Measurements from ENCODE around the gene GSTM5. TPM values are rescaled to one million over a fixed set of nuclear protein-coding genes. Genes with fewer than 3 reads are reported as not detected.
A peak's percentile ranks its signal among the peaks of the same experiment; 100 is the strongest.
"Not testable (repeated sequence)": the region's sequence is repeated elsewhere in the genome, so short reads cannot be mapped to it uniquely, and the experiment has no call there.

Gene GSTM5
- polyA plus RNA-seq (ENCODE audit: insufficient read length in 12 of 12) = 10 to 100 TPM in 11 of 12 donors, not detected in 1; 10.2 to 32.5 (median 24.9) TPM
- long read RNA-seq, donor 1, partial matches to known transcripts = 6 of 8 reads
- long read RNA-seq, donor 1, other reads (novel, unspliced or antisense) = 0 of 8 reads
- long read RNA-seq, donor 2, transcript GSTM5-201 (8 exons, 1,555 nt) = major isoform, 7 of 7 reads
- long read RNA-seq, donor 2, partial matches to known transcripts = 0 of 7 reads
- long read RNA-seq, donor 2, other reads (novel, unspliced or antisense) = 0 of 7 reads
- long read RNA-seq, donor 3, partial matches to known transcripts = 0 of 4 reads
- long read RNA-seq, donor 3, other reads (novel, unspliced or antisense) = 0 of 4 reads
- long read RNA-seq, donor 4 = 0 reads
- long read RNA-seq, donor 5, partial matches to known transcripts = 0 of 1 reads
- long read RNA-seq, donor 5, other reads (novel, unspliced or antisense) = 0 of 1 reads
- long read RNA-seq, donor 6, partial matches to known transcripts = 0 of 1 reads
- long read RNA-seq, donor 6, other reads (novel, unspliced or antisense) = 0 of 1 reads
- long read RNA-seq, donor 7, partial matches to known transcripts = 0 of 1 reads
- long read RNA-seq, donor 7, other reads (novel, unspliced or antisense) = 0 of 1 reads
- long read RNA-seq, donor 8, partial matches to known transcripts = 0 of 1 reads
- long read RNA-seq, donor 8, other reads (novel, unspliced or antisense) = 0 of 1 reads
- long read RNA-seq, donor 9, partial matches to known transcripts = 0 of 2 reads
- long read RNA-seq, donor 9, other reads (novel, unspliced or antisense) = 0 of 2 reads
- long read RNA-seq, donor 10, partial matches to known transcripts = 0 of 2 reads
- long read RNA-seq, donor 10, other reads (novel, unspliced or antisense) = 0 of 2 reads
- long read RNA-seq, donor 11, partial matches to known transcripts = 0 of 1 reads
- long read RNA-seq, donor 11, other reads (novel, unspliced or antisense) = 0 of 1 reads

DNA sequence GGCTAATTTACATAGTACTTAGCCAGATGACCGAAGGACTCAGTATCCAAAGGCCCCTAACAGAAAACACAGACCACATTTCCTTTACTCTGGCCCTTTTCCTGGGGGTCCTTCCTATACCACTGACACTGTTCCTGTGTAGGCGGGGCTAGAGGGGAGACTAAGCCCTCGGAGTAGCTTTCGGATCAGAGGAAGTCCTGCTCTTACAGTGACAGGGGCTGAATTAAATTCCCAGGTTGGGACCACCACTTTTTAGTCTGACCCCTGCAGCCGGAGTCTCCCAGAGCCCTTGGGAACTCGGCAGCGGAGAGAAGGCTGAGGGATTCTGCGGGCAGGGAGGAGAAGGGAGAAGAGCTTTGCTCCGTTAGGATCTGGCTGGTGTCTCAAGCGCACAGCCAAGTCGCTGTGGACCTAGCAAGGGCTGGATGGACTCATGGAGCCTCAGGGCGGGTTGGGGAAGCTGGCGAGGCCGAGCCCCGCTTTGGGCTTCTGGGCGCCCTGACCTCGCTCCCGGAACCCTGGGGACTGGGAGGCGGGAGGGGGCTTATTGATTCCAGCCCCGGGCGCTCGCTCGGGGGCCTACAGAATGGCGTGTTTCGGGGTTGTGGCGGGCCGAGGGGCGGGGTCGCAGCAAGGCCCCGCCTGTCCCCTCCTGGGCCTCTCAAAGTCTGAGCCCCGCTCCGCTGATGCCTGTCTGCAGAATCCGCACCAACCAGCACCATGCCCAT lies at the start of gene GSTM5:
GSTM5 (plus strand) TSS at position 659 of the 728 bp plus-strand sequence; CDS start at position 721, 62 bp downstream.
- DNase-seq = peak; percentile 54

DNA sequence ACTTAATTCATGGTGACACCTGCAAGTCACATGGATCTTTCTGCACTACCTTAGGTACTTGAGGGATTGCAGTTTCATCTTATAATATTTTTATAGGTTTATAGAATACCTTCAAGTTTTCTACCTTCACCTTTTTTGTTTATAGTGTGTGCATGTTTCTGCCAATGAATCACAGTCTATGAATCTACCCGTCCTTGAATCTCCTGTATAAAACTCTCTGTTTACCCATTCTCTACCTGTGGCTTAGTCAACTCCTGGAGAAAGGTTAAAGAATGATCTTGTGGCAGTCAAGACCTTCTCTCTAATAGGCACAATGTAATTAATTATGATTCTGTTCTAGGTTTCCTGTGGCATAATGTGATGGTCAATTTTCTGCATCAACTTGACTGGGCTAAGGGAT lies 47.4 kb upstream of the GSTM5 start:
- no peak for DNase-seq

DNA sequence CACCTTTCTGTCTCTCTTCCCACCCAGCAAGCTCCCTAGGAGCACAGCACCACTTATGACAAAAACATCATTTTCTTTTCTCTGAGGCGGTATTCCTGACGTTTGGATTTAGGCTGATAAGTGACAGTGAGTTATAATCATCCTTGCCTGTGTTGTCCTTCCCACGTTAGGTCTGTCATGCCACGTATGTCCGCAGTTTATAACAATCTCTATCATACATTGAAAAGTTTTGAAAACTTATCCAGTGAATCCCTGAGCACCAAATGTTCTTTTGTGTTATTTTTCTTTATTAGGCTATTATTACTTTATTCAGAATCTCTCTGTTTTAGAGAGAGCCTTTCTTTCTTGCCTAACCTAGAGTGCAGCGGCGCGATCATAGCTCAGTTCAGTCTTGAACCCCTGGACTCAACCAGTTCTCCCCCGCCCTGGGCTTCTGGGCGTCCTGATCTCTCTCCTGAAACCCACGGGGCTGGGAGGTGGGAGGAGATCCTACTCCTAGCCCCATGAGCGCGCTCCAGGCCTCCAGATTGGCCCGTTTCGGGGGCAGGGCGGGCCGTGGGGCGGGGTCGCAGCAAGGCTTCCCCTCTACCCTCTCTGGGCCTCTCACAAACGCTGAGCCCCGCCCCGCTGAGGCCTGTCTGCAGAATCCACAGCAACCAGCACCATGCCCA lies 44.5 kb upstream of the GSTM5 start, which contains the start of gene GSTM2:
GSTM2 (plus strand) TSS at position 606 of the 671 bp plus-strand sequence; CDS start at position 665, 59 bp downstream.
- peak; percentile 94 for DNase-seq

DNA sequence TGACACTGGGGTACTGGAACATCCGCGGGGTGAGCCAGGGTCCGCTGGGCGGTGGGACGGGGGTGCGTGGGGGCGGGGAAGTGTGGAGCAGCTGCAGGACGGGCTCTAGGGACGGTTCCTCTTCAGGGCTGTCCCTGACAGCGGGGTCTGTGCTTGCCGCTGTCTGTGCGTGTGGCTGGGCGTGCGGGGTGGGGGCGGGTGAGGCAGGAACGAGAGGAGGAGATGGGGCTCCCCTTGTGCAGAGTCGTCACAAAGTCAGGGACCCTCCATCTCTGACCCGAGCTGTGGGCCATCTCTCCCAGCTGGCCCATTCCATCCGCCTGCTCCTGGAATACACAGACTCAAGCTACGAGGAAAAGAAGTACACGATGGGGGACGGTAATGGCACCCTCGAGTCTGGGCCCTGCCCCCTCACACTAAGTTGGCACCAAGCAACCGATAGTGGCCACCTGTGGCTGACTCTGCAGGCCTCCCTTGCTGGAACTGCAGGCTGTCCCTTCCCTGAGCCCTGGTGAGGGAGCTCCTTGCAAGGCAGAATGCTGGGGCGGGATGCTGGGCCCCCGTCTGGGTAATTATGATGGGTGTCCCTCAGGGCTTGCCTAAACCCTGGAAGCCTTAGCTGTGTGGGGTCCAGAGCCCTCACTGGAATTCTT lies 43.8 kb upstream of the GSTM5 start:
- DNase-seq = no peak

DNA sequence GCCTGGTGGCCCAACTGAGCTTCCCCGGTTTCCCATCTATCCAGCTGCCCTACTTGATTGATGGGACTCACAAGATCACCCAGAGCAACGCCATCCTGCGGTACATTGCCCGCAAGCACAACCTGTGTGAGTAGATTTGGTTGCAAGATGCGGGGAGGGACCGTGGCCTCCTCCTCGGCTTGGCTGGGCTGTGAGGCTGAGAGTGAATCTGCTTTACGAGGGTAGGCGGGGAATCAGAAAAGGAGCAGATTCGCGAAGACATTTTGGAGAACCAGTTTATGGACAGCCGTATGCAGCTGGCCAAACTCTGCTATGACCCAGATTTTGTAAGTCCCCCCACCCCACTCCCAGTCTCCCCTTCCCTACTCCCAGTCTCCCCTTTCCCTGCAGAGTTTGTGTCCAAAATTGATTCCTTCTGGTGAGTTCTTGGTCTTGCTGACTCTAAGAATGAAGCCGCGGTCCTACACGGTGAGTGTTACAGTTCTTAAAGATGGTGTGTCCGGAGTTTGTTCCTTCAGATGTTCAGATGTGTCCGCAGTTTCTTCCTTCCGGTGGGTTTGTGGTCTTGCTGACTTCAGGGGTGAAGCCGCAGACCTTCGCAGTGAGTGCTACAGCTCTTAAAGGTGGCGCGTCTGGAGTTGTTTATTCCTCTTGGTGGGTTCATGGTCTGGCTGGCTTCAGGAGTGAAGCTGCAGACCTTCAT lies 42.7 kb upstream of the GSTM5 start:
- DNase-seq = no peak

DNA sequence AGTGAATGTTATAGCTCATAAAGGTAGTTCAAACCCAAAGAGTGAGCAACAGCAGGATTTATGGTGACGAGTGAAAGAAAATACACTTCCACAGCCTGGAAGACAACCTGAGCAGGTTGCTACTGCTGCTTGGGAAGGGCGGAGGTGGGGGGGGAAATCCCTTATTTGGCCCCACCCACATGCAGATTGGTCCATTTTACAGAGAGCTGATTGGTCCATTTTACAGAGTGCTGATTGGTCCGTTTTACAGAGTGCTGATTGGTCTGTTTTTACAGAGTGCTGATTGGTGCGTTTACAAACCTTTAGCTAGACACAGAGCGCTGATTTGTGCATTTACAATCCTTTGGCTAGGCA lies 42.1 kb upstream of the GSTM5 start:
- DNase-seq = not testable (repeated sequence)

DNA sequence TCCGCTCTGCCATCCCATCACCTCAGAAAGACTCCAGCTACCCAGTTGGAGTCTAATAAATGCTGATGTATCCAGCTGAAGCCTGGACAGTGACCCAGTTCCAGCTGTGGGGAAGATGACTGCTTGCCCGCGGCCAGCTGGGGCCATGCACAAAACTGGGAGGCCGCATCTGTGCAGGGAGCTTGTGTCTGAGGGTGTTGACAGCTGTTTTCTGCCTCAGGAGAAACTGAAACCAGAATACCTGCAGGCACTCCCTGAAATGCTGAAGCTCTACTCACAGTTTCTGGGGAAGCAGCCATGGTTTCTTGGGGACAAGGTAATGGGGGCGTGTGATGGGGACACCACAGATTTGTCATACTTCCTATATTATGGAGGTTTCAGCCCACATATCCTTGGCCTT lies 41.0 kb upstream of the GSTM5 start:
- no peak for DNase-seq

DNA sequence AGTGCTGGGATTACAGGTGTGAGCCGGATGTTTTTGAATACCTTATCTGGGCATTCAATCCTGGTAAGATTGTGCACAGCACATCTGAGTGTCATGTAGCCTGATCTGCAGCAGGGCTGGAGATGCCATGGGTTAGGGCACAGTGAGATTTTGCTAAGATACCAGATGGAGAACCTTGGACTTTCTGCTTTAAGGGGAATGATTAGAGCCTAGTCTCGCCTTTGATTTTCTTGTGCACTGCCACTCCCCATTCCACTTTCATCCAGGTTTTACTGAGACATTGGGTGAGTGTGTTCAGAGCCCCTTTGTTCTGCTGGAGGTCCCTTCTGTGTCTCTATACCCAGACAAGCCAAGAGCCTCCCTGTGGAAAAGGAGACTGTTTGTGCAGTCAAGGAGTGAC lies 38.2 kb upstream of the GSTM5 start:
- DNase-seq = not testable (repeated sequence)

DNA sequence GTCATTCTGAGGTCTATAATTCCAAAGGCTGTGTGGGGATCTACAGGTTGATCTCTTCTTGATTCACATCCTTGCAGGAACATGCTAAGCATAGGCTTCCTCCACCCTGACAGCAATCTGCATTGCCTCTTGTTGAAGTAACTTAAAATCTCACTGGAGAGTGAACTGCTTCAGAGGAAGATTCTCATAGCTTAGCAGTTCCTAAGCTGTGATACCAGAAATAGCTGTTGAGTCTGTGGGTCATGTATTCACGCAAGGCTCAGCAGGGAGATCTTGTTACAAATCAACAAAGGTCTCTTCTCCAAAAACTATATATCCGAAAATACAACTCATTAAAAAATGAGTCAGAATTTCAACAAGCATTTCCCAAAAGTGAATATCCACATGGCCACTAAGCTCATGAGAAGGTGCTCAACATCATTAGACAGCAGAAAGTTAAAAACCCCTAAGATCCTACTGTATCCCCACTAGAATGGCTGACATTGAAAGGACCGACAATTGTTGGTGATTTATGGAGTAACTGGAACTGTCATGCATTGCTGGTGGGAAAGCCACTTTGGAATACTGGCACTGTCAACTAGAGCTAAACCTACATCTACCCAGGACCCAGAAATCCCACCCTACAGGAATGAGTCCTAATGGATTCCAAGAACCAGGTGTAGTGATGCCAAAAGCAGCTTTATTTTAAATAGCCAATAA lies 35.2 kb upstream of the GSTM5 start:
- not testable (repeated sequence) for DNase-seq

DNA sequence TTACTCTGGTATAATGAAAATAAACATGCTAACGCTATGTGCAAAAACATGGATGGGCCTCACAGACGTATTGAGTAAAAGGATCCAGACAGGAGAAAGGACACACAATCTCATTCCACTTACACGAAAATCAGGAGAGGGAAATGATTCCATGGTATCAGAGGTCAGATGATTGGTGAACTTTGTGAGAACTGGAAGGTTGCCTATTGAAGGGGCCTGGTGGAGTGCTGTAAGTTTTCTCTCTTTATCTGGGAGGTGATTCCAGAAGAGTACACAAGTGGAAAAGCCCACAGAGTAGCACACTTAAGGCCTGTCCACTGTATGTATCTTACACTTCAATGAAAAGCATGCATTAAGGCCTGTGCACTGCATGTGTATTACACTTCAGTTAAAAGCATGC lies 34.6 kb upstream of the GSTM5 start:
- no peak for DNase-seq

DNA sequence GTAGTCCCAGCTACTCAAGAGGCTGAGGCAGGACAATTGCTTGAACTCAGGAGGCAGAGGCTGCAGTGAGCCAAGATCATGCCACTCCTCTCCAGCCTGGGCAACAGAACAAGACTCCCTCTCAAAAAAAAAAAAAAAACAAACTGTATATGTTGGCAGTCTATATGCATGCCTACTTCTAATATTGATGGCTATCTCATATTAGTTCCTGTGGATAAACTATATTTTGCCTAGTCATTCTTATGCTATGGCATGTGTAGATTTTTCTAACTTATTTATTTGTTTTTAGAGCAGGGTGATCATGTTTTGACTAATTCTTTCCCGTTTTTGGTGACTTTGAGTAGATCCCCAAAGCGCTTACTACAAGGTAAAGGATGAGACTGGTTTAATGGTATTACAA lies 33.4 kb upstream of the GSTM5 start:
- DNase-seq = not testable (repeated sequence)

DNA sequence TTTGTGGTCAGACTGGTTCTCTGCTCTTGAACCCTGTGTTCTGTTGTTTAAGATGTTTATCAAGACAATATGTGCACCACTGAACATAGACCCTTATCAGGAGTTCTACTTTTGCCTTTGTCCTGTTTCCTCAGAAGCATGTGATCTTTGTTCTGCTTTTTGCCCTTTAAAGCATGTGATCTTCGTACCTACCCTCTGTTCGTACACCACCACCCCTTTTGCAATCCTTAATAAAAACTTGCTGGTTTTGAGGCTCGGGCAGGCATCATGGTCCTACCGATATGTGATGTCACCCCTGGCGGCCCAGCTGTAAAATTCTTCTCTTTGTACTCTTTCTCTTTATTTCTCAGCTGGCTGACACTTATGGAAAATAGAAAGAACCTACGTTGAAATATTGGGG lies 27.3 kb upstream of the GSTM5 start:
- not testable (repeated sequence) for DNase-seq

DNA sequence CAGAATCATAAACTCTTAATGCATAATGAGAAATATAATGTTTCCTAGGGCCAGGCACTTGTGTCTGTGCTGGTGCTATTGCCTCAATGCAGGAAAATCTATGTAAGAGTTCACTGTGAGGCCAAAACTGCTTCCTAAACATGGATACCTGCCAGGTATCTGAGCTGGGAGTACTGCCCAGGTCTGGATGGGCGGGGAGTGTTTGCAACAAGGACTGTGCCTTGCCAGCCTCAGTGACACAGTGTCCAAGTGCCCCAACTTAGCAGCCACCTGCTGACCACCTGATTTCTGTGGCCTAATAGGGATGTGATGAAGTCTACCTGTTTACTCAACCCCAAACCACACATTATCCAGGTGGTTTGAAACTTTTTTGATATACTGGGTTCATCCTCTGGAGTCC lies 26.7 kb upstream of the GSTM5 start:
- DNase-seq = not testable (repeated sequence)

DNA sequence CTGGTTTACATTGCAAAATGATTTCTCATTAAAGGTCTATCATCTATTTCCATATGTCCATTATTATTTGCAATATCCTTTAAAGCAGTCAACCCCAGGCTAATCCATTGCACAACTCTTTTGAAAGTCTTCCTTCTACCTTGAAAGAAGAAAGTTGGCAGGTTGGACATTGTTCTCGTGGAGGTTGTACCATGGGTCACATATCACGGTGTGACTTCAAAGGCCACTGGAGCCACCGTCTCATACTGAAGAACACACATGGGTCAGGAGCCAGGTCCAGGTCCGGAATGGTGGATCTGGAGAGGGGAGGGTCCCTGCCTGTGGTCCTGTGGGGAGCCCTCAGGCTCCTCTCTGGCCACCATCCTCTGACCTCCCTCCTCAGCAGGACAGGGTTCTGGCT lies 26.2 kb upstream of the GSTM5 start:
- not testable (repeated sequence) for DNase-seq

DNA sequence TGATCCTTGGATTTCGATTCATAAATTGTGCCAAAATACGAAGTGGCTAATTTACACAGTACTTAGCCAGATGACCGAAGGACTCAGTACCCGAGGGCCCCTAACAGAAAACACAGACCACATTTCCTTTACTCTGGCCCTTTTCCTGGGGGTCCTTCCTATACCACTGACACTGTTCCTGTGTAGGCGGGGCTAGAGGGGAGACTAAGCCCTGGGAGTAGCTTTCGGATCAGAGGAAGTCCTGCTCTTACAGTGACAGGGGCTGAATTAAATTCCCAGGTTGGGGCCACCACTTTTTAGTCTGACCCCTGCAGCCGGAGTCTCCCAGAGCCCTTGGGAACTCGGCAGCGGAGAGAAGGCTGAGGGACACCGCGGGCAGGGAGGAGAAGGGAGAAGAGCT lies 24.9 kb upstream of the GSTM5 start:
- not testable (repeated sequence) for DNase-seq

DNA sequence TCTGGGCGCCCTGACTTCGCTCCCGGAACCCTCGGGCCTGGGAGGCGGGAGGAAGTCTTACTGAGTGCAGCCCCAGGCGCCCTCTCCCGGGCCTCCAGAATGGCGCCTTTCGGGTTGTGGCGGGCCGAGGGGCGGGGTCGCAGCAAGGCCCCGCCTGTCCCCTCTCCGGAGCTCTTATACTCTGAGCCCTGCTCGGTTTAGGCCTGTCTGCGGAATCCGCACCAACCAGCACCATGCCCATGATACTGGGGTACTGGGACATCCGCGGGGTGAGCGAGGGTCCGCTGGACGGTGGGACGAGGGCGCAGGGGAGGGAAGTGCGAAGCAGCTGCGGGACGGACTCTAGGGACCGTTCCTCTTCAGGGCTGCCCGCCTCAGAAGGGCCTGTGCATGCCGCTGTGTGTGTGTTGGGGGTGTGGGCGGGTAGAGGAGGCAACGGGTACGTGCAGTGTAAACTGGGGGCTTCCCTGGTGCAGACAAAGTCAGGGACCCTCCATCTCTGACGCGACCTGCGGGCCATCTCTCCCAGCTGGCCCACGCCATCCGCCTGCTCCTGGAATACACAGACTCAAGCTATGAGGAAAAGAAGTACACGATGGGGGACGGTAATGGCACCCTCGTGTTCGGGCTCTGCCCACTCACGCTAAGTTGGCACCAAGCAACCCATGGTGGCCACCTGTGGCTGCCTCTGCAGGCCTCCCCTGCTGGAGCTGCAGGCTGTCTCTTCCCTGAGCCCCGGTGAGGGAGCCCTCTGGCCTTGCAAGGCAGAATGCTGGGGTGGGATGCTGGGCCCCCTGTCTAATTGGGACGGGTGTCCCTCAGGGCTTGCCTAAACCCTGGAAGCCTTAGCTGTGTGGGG lies 24.2 kb upstream of the GSTM5 start, which contains the start of gene GSTM1:
GSTM1 (plus strand) TSS at position 177 of the 859 bp plus-strand sequence; CDS start at position 234, 57 bp downstream.
- no peak for DNase-seq

DNA sequence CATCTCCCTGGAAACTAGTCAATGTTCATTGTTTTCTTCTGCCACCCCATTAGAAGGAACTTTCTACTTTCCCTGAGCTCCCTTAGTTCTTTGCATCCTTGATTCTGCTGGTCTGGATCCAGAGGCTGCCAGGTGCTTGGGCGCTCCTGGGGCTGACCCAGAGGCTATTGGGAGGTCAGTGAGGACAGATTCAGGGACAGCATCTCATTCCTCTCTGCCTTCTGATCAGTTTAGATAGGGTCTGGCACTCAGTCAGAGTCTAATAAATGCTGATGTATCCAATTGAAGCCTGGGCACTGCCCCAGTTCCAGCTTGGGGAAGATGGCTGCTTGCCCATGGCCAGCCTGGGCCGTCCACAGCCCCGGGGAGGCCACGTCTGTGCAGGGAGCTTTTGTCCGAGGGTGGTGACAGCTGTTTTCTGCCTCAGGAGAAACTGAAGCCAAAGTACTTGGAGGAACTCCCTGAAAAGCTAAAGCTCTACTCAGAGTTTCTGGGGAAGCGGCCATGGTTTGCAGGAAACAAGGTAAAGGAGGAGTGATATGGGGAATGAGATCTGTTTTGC lies 22.1 kb upstream of the GSTM5 start:
- DNase-seq = no peak

DNA sequence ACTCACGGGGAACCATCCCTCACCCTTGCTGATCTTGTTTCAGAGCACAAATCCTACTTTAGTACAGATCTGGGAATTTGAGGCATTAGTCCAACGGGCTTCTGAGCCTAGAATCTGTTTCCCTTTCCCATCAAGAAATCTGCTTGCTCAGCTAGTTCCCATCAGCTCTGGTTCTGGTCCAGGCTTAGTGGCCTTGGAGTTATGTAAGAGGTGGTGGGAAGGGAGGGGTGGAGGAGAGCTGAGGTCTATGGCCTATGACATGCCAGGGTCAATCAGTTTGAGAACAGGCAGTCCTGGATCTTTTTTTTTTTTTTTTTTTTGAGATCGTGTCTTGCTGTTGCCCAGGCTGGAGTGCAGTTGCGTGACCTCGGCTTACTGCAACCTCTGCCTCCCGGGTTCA lies 20.3 kb upstream of the GSTM5 start:
- no peak for DNase-seq

Measured in muscle of arm (tissue), 14 donors.